ENCODE results near the gene PDE4B. TPM values are rescaled to one million over a fixed set of nuclear protein-coding genes. Genes with fewer than 3 reads are reported as not detected.

The PDE4B gene
- total and polyA plus RNA-seq, 10 of the 15 experiments (the other 5 are each of a cell fraction or from before 2014, with no cell fraction given), result 3.0 to 13.2 (median 5.7) TPM

GRCh38 chr1:66271216-66271903 is 478.7 kb downstream of the PDE4B start (continued):
- no peak for TF ChIP-seq CEBPZ (IDR thresholded peaks at IDR 0.05; ENCODE audit: low read depth, low read length)
- no peak for TF ChIP-seq MLLT1 (IDR thresholded peaks at IDR 0.05)
- peak; percentile 84 for TF ChIP-seq CREB1 (IDR thresholded peaks at IDR 0.05; ENCODE audit: low read depth)
- no peak for TF ChIP-seq TCF3 (IDR thresholded peaks at IDR 0.05; ENCODE audit: borderline replicate concordance, insufficient read depth, low read depth, low read length)
- no peak for TF ChIP-seq ESRRA (IDR thresholded peaks at IDR 0.05; ENCODE audit: low read length)
- TF ChIP-seq BMI1 (IDR thresholded peaks at IDR 0.05; ENCODE audit: borderline replicate concordance), result no peak

Measured in GM12878 (cell line).